IMR-90 (cell line): ENCODE results near the gene GTF3C6. TPM values are rescaled to one million over a fixed set of nuclear protein-coding genes. Genes with fewer than 3 reads are reported as not detected.

ENCODE experiments used
- ATAC-seq: fragments of 200-7000 bp; cut with Tn5 transposase; 2 replicates; pipeline ENCODE4 v1.9.1; 2020; ENCODE audit warnings: low read depth, mild to moderate bottlenecking, moderate library complexity
- BruUV-seq: library from RNA; stranded (reverse); fragments of 400-500 nt; replicated peaks from 2 replicates; lab custom pipeline; 2021; lab: Mats Ljungman, UMichigan
- CTCF ChIA-PET: fragments of 300-600 bp; formaldehyde crosslinking; extraction: SDS; loops from one replicate; lab custom pipeline; 2021; ENCODE audit warnings: antibody characterized with exemption; lab: Yijun Ruan, JAX
- POLR2A ChIA-PET: fragments of 300-600 bp; sonication (Branson Sonifier 250); formaldehyde crosslinking; loops from one replicate; lab custom pipeline; 2022; ENCODE audit warnings: antibody characterized with exemption; ENCODE audit not compliant: unreplicated experiment; lab: Charles Lee
- DNase-seq: peaks from one replicate; pipeline ENCODE4 v3.0.0; 2013
- H2AFZ ChIP-seq: replicated peaks from 2 replicates; pipeline ENCODE3; 2013; ENCODE audit warnings: low read length, mild to moderate bottlenecking; ENCODE audit not compliant: poor library complexity
- H2AK5ac ChIP-seq: 2 replicates; pipeline ENCODE4 v1.6.1; 2013; ENCODE audit warnings: low read depth, low read length, inconsistent platforms
- H2AK9ac ChIP-seq: replicated peaks from 2 replicates; pipeline ENCODE3; 2013; ENCODE audit warnings: mild to moderate bottlenecking, low read depth, low read length, moderate library complexity; ENCODE audit not compliant: poor library complexity
- H2BK120ac ChIP-seq: 2 replicates; pipeline ENCODE4 v1.6.1; 2013; ENCODE audit warnings: low read depth, low read length, inconsistent platforms
- H2BK15ac ChIP-seq: 3 replicates; pipeline ENCODE4 v1.6.1; 2013; ENCODE audit warnings: low read depth, low read length, inconsistent platforms
- H2BK20ac ChIP-seq: 2 replicates; pipeline ENCODE4 v1.6.1; 2013; ENCODE audit warnings: low read depth, mild to moderate bottlenecking, inconsistent platforms, low read length, moderate library complexity
- H2BK5ac ChIP-seq: 2 replicates; pipeline ENCODE4 v1.6.1; 2013; ENCODE audit warnings: mild to moderate bottlenecking, low read depth, low read length, inconsistent platforms; ENCODE audit not compliant: poor library complexity, severe bottlenecking
- H3K14ac ChIP-seq: replicated peaks from 2 replicates; pipeline ENCODE4 v1.6.1; 2013; ENCODE audit warnings: low read depth, low read length, inconsistent platforms
- H3K18ac ChIP-seq: 2 replicates; pipeline ENCODE4 v1.6.1; 2013; ENCODE audit warnings: low read depth, low read length, control low read depth
- H3K23ac ChIP-seq: 2 replicates; pipeline ENCODE4 v1.6.1; 2013; ENCODE audit warnings: low read depth, low read length, inconsistent platforms
- H3K27ac ChIP-seq: 2 replicates; pipeline ENCODE4 v1.5.1; 2013; ENCODE audit warnings: mild to moderate bottlenecking, control low read depth, low read length; ENCODE audit not compliant: insufficient read depth
- H3K27me3 ChIP-seq: 2 replicates; pipeline ENCODE4 v1.6.1; 2013; ENCODE audit warnings: low read length; ENCODE audit not compliant: control insufficient read depth, insufficient read depth
- H3K36me3 ChIP-seq: 2 replicates; pipeline ENCODE4 v1.6.1; 2013; ENCODE audit warnings: low read length, mixed read lengths; ENCODE audit not compliant: control insufficient read depth, insufficient read depth
- H3K4ac ChIP-seq: 2 replicates; pipeline ENCODE4 v1.6.1; 2013; ENCODE audit warnings: low read depth, low read length, inconsistent platforms
- H3K4me1 ChIP-seq: 2 replicates; pipeline ENCODE4 v1.6.1; 2013; ENCODE audit warnings: low read length, mixed read lengths; ENCODE audit not compliant: control insufficient read depth, insufficient read depth
- H3K4me2 ChIP-seq: 2 replicates; pipeline ENCODE4 v1.6.1; 2013; ENCODE audit warnings: low read depth, mild to moderate bottlenecking, control low read depth, low read length, moderate library complexity
- H3K4me3 ChIP-seq: 2 replicates; pipeline ENCODE4 v1.5.1; 2013; ENCODE audit warnings: low read depth, mild to moderate bottlenecking, control low read depth, low read length, moderate library complexity; ENCODE audit not compliant: insufficient read depth
- H3K56ac ChIP-seq: 2 replicates; pipeline ENCODE4 v1.6.1; 2013; ENCODE audit warnings: low read length, inconsistent platforms; ENCODE audit not compliant: insufficient read depth; ENCODE audit errors: extremely low read depth
- H3K79me1 ChIP-seq, 2 experiments: 2 replicates each; pipeline ENCODE4 v1.6.1; 2013; ENCODE audit warnings: low read length in 2 of 2, inconsistent platforms in 1 of 2, low read depth in 1 of 2
- H3K9ac ChIP-seq: 2 replicates; pipeline ENCODE4 v1.6.1; 2013; ENCODE audit warnings: low read depth, low read length, control low read depth
- H3K9me1 ChIP-seq: 2 replicates; pipeline ENCODE4 v1.6.1; 2013; ENCODE audit warnings: low read length, inconsistent platforms; ENCODE audit not compliant: insufficient read depth
- H3K9me3 ChIP-seq: 2 replicates; pipeline ENCODE4 v1.6.1; 2013; ENCODE audit warnings: low read length; ENCODE audit not compliant: control insufficient read depth, insufficient read depth
- H4K20me1 ChIP-seq: 2 replicates; pipeline ENCODE4 v1.6.1; 2013; ENCODE audit warnings: low read length, inconsistent platforms; ENCODE audit not compliant: insufficient read depth
- H4K5ac ChIP-seq: 2 replicates; pipeline ENCODE4 v1.6.1; 2013; ENCODE audit warnings: mild to moderate bottlenecking, low read depth, low read length, control low read depth
- H4K8ac ChIP-seq, 2 experiments: 2 replicates each; pipeline ENCODE4 v1.6.1; 2013; ENCODE audit warnings: low read depth in 2 of 2, low read length in 2 of 2, control low read depth in 1 of 2, inconsistent platforms in 1 of 2
- H4K91ac ChIP-seq: 2 replicates; pipeline ENCODE4 v1.6.1; 2013; ENCODE audit warnings: low read depth, low read length, inconsistent platforms; ENCODE audit not compliant: insufficient read depth
- BHLHE40 ChIP-seq: fragments of 150-350 bp; IDR thresholded peaks from 2 replicates; pipeline ENCODE4 v1.6.1; 2016; ENCODE audit warnings: mild to moderate bottlenecking, low read depth, low read length
- CEBPB ChIP-seq: IDR thresholded peaks from 2 replicates; pipeline ENCODE4 v1.6.1; 2012; ENCODE audit warnings: low read depth, low read length, improper control_type of control experiment
- CTCF ChIP-seq: conservative IDR thresholded peaks from 2 replicates; pipeline ENCODE4 v1.5.1; 2012; ENCODE audit warnings: mild to moderate bottlenecking, low read depth, low read length, improper control_type of control experiment
- FOS ChIP-seq: fragments of 150-350 bp; IDR thresholded peaks from 2 replicates; pipeline ENCODE4 v1.6.1; 2016; ENCODE audit warnings: low read depth, low read length
- MAFK ChIP-seq: IDR thresholded peaks from 2 replicates; pipeline ENCODE4 v1.6.1; 2012; ENCODE audit warnings: low read depth, low read length, improper control_type of control experiment
- MAZ ChIP-seq: IDR thresholded peaks from 2 replicates; pipeline ENCODE4 v1.6.1; 2012; ENCODE audit warnings: low read depth, mild to moderate bottlenecking, low read length, improper control_type of control experiment, moderate library complexity, borderline replicate concordance
- MXI1 ChIP-seq: IDR thresholded peaks from 2 replicates; pipeline ENCODE4 v1.6.1; 2012; ENCODE audit warnings: low read depth, mild to moderate bottlenecking, low read length, moderate library complexity, borderline replicate concordance
- RCOR1 ChIP-seq: IDR thresholded peaks from 2 replicates; pipeline ENCODE4 v1.6.1; 2012; ENCODE audit warnings: mild to moderate bottlenecking, low read length, improper control_type of control experiment; ENCODE audit not compliant: insufficient replicate concordance
- SMC3 ChIP-seq: fragments of 150-350 bp; IDR thresholded peaks from 2 replicates; pipeline ENCODE4 v1.6.1; 2016; ENCODE audit warnings: low read depth, mild to moderate bottlenecking, antibody characterized with exemption, low read length, moderate library complexity
- USF2 ChIP-seq: fragments of 150-350 bp; IDR thresholded peaks from 2 replicates; pipeline ENCODE4 v1.6.1; 2017; ENCODE audit warnings: mild to moderate bottlenecking, antibody characterized with exemption, low read length, low read depth
- WGBS, 2 experiments: methylation state at CpG; one replicate each; pipeline versions ENCODE4 v1.1.5 to v1.1.7; 2013; ENCODE audit warnings: missing lambda C conversion rate in 2 of 2; ENCODE audit not compliant: insufficient read length in 1 of 2; ENCODE audit errors: extremely low coverage in 2 of 2; 5-methylcytosine and 5-hydroxymethylcytosine counted together
- dilution Hi-C: fragments of 300-500 bp; cut with HindIII; formaldehyde crosslinking; loops from one replicate; pipeline ENCODE4 v1.14.3; 2018; ENCODE audit warnings: low sequenced_read_pairs; ENCODE audit not compliant: unreplicated experiment
- in situ Hi-C: fragments of 300-500 bp; cut with MboI; formaldehyde crosslinking; loops from 3 replicates; pipeline ENCODE4 v1.14.3; 2019; ENCODE audit warnings: low sequenced_read_pairs, inconsistent platforms, mixed read lengths
- intact Hi-C: fragments of 100-400 bp; cut with micrococcal nuclease; formaldehyde crosslinking; loops from 2 replicates; pipeline ENCODE4 v1.10.0; 2022
- polyA plus RNA-seq, 3 experiments: library from polyadenylated mRNA; depleted of rRNA; stranded (reverse); fragments of >200 nt; gene quantifications; 2 replicates each; pipeline ENCODE4 v1.2.3, GENCODE V29; 2012; ENCODE audit warnings: low replicate concordance in 1 of 3
- total RNA-seq: library from RNA; depleted of rRNA; stranded (reverse); fragments of >200 nt; gene quantifications from 2 replicates; pipeline ENCODE4 v1.2.3, GENCODE V29; 2012

GTF3C6 gene
- total and polyA plus RNA-seq, 2 of the 4 experiments (the other 2 are of a cell fraction), result 10.4 to 40.5 TPM

GRCh38 chr6:111012143-111012452 is 53.6 kb downstream of the GTF3C6 start:
- Histone ChIP-seq H3K27me3 (no peaks in the 10 kb centered on the region), H2BK120ac (no peak overlapping the region), H3K9me3 (no peaks in the 10 kb centered on the region), H2AK9ac (no peak overlapping the region), H3K4ac (no peak overlapping the region), H2BK20ac (no peak overlapping the region), H2BK15ac (no peak overlapping the region), H3K4me3 (no peak overlapping the region), H2BK5ac (no peak overlapping the region), H3K23ac (no peak overlapping the region), H3K4me1 (no peaks in the 10 kb centered on the region; the same call in 1 of the 2 replicates), H3K56ac (no peak overlapping the region), H3K14ac (no peak overlapping the region), H3K4me2 (no peak overlapping the region), H4K5ac (no peak overlapping the region), H3K9me1 (no peaks in the 10 kb centered on the region; the same call in 1 of the 2 replicates), H2AFZ (no peak overlapping the region), H3K79me1 (peaks cover 6 to 9% of the 10 kb centered on the region in 2 experiments; a peak in 3 of 4 replicates), H3K18ac (no peak overlapping the region), H3K9ac (no peak overlapping the region), H4K91ac (no peak overlapping the region), H4K8ac (no peak overlapping the region), H2AK5ac (no peak overlapping the region), H3K27ac (no peak overlapping the region), H3K36me3 (peaks cover 24% of the 10 kb centered on the region), H4K20me1 (no peaks in the 10 kb centered on the region; the same call in 1 of the 2 replicates)
- ChIA-PET CTCF (interaction anchor here (0.6 to 1.5 kb wide), 3 partner anchors 31 to 483 kb away, joined by 3 to 4 read pairs (median 4); a partner anchor contains a TSS), POLR2A (no interaction called here)
- no TSS peak for BruUV-seq
- WGBS, 2 experiments, result no CpG with 5 or more reads among the region's 2 CpGs
- in situ Hi-C loops, result no loop called here
- dilution Hi-C loops, result no loop called here
- intact Hi-C loops, result loop anchor here (5.0 kb wide), 2 partner anchors 245 to 1030 kb away; a partner anchor contains a TSS
- ATAC-seq (no peak), DNase-seq (no peak)
- TF ChIP-seq RCOR1 (no peak), MAFK (no peak), FOS (no peak), SMC3 (no peak), CEBPB (no peak), CTCF (no peak), MAZ (no peak), MXI1 (no peak), USF2 (no peak), BHLHE40 (no peak)
